Adrenal gland (tissue), 5 donors: ENCODE measurements around the gene ST3GAL4.

Experiments used
- CTCF ChIP-seq, 6 experiments: fragments of 450-650 bp in 4 of 6; fragments of 200-600 bp in 2 of 6; sonication (generic) in 1 of 6; IDR thresholded peaks; 1 replicate in 5 of 6; 2 replicates in 1 of 6; pipeline versions ENCODE4 v1.5.1 to v1.8.0; 2016 to 2021; ENCODE audit warnings: antibody characterized with exemption in 6 of 6, mild to moderate bottlenecking in 2 of 6, moderate library complexity in 1 of 6
- POLR2A ChIP-seq, 2 donors: fragments of 450-650 bp; IDR thresholded peaks; one replicate each; pipeline ENCODE4 v1.6.1; 2017; ENCODE audit warnings: antibody characterized with exemption in 2 of 2, mild to moderate bottlenecking in 2 of 2, moderate library complexity in 1 of 2
- donor health status: DM: no; HTN: no; CAD: no.

- no peak for TF ChIP-seq CTCF (IDR thresholded peaks at IDR 0.05)
- no peak for TF ChIP-seq POLR2A (IDR thresholded peaks at IDR 0.05)
Observed at GRCh38 chr11:126327281-126328000, 28.0 kb upstream of the ST3GAL4 start.
